IMR-90 (cell line): Measurements from ENCODE around the gene YBX1.

Experiments
- BHLHE40 ChIP-seq: fragments of 150-350 bp; IDR thresholded peaks from 2 replicates; pipeline ENCODE4 v1.6.1; 2016; ENCODE audit warnings: mild to moderate bottlenecking, low read depth, low read length
- CEBPB ChIP-seq: IDR thresholded peaks from 2 replicates; pipeline ENCODE4 v1.6.1; 2012; ENCODE audit warnings: low read depth, low read length, improper control_type of control experiment
- CTCF ChIP-seq: conservative IDR thresholded peaks from 2 replicates; pipeline ENCODE4 v1.5.1; 2012; ENCODE audit warnings: mild to moderate bottlenecking, low read depth, low read length, improper control_type of control experiment
- MAZ ChIP-seq: IDR thresholded peaks from 2 replicates; pipeline ENCODE4 v1.6.1; 2012; ENCODE audit warnings: low read depth, mild to moderate bottlenecking, low read length, improper control_type of control experiment, moderate library complexity, borderline replicate concordance
- POLR2A ChIP-seq: IDR thresholded peaks from 2 replicates; pipeline ENCODE4 v1.6.1; 2012; ENCODE audit warnings: mild to moderate bottlenecking, low read depth, low read length
- RAD21 ChIP-seq: IDR thresholded peaks from 2 replicates; pipeline ENCODE4 v1.6.1; 2012; ENCODE audit warnings: low read length, improper control_type of control experiment
- SMC3 ChIP-seq: fragments of 150-350 bp; IDR thresholded peaks from 2 replicates; pipeline ENCODE4 v1.6.1; 2016; ENCODE audit warnings: low read depth, mild to moderate bottlenecking, antibody characterized with exemption, low read length, moderate library complexity

- TF ChIP-seq POLR2A, result no peak
- no peak for TF ChIP-seq CTCF
- TF ChIP-seq CEBPB, result no peak
- TF ChIP-seq RAD21, result no peak
- no peak for TF ChIP-seq MAZ
- no peak for TF ChIP-seq BHLHE40
- no peak for TF ChIP-seq SMC3
These were observed 65.8 kb downstream of the YBX1 start for GRCh38 chr1:42748021-42748420.
